Measurements from ENCODE around the gene CDO1.

Gene CDO1

DNA sequence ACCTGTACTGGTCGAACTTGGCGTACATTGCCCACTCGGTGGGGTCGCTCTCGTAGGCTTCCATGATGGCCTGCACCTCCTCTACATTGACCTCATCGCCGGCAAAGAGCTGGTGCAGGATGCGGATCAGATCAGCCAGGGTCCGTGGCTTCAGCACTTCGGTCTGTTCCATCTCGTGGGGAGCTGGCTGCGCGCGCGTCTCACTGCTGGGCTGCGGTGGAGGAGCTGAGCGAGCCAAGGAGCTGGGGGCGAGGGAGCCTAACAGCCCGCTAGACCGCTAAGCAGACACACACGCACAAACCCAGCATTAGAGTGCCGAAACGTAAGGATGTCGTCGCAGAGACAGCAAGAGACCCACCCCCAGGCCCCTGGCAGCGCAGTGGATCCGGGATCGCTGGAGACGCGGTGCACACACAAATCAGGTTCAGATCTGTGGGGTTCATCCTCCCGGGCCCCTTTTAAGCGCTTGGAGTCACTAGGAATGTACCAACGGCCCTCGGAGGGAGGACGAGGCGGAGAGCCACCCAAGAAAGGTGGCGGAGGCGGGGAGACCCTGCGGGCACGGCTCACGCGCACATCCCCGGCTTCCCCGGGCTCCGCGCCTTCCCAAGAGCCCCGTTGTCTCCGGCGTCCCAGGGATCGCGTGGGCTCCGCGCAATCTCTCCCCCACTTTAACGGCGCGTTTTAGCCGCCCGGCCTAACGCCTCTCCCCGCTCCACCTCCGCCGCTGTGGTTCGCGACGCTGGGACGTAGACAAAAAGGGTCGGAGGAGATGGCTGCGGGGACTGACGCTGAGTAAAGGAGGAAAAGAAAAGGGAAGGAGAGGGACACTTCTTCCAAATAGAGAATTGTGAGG lies at the start of gene CDO1:
Gene CDO1 (minus strand): TSS at position 434 of the 856 bp plus-strand sequence. CDS start 262 bp downstream, at position 172.
- peak in 1 of 2 donors; percentile 4 for DNase-seq

DNA sequence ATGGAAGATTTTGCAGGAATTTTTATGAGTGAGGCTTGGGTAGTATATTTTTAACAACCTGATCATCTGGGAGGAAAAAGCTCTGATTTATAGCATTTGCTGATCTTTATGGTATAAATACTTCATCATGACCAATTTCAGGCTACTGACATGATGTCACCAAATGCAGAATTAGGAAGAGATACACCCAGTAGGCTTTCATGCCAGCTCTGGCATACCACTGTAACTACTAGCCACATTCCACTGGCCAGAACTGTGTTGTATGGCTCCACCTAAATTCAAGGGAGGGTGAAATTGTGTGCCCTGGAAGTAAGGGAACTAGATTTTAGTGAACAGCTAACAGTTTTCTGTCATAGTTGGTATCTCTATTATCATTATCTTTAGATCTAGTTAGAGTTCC lies 42.9 kb upstream of the CDO1 start:
- no peak for DNase-seq

DNA sequence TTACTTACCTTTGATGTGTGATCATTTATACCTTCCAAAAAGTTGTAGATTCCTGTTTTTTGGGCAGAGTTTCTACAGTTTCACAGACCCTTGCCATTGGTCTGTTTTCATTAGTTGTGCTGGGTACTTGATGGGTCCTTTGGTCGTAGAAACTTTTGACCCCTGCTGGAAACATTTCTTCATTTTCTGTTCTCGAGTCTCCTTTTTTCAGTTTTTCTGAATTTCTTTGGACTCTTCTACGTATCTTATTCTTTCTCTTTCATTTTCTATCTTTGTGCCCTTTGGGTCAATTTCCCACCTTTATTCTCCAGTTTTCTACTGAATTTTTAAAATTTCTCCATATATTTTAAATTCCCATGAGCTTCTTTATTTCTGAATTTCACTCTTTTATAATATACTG lies 41.9 kb upstream of the CDO1 start:
- no peak for DNase-seq

DNA sequence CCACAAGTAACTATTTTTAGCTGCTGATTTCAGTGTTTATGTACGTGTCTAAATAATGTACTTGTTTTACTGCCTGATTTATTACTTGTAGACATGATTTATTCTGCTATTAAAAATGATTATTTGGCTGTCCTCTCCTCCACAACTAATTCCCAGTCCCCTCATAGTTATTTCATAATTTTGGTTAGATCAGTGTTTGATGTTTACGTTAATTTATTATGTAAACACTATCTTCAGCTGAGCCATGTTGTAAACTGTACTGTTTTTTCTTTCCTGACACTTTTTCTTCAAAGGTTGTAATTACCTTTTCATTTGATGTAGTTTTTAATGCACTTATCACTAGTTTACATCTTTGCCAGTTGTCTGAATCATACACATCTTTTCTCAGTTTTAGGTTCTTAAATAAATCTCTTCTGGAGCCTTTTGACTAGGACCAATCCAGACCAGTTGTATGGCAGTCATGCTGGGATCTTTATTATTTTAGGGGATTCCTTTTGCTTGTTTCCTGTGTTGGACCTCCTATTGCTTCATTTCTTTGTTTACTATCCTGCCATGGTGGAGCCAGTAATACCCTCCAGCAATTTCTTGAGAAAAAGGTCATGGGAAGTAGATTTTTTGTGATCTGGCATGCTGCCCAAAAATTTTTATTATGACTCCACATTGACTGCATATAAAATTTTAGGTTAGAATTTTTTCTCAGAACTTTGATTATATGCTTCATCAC lies 41.3 kb upstream of the CDO1 start:
- DNase-seq = no peak

DNA sequence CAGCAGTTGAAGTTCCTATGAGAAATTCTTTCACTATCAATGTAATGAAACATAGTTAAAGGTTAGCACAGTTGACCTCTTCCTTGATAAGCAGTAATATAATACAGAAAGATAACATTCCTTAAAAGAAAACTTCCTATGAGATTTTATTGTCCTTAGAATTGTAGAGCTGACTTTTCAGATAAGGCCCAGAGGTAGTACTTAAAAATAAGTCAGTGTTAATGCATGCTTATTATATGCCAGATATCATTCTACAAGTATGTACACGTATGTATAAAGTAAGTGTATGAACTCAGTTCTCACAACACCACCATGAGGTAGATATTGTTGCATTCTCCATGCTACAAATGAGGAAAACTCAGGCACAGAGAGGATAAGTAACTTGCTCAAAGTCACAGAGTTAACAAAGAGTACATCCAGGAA lies 40.6 kb upstream of the CDO1 start:
- no peak for DNase-seq

DNA sequence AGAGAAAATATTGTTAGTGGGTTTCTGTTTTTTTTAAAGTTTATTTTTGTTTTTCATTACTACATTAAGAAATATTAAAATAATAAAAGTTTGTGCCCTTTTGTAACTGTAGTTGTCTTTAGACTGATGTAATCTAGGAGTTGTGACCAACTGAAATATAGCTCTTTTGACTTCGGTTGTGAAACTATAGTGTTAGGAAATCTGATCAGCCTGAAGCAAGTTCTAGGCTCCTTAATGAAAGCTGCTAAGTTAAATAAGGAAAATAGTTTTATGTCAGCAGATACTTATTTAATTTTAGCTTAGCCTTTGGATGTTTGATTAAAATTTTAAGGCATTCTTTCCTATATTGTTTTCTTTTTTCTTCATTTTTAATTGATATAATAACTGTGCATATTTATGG lies 39.5 kb upstream of the CDO1 start:
- DNase-seq = no peak

DNA sequence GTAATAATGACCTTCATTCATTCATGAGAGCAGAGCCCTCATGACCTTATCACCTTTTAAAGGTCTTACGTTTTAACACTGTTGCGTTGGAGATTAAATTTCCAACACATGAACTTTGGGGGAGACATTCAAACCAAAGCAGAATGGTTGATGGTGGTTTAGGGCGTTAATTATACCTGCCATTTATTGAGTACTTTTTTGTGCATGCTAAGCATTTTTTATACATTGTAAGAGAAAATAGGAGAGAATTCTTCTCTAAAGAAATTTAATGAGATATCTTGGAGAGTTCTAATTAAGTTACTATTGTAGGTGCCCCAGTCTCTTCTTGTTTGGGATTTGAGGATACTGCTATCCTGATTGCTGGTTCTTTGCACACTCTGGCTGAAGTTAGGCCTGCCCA lies 37.7 kb upstream of the CDO1 start:
- no peak for DNase-seq

DNA sequence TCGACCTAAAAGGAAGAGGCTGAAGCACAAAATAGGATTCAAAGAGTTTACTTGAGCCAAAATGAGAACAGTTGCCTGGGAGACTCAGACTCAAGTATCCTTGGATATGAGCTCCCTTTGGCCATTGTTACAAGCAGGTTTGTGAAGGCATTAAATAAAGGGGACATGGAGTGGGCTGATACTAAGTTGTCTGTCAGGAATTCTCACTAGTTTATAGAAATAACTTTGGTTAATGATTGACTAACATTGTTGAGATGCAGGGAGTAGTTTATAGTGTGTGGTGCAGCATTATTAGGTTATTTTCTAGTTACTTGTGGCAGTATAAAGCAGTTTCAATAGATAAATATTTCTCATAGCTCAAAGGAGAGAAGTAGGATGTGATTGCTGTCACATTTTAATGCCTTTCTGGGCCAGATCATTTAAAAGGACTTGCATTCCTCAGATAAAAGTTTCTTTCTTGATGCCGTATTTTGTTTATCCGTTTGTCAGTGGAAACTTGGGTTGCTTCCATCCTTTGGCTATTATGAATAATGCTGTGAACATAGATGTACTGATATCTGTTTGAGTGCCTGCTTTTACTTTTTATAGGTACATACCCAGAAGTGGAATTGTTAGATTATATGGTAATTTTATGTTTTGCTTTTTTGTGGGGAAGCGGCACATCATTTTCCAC lies 34.4 kb upstream of the CDO1 start:
- no peak for DNase-seq

DNA sequence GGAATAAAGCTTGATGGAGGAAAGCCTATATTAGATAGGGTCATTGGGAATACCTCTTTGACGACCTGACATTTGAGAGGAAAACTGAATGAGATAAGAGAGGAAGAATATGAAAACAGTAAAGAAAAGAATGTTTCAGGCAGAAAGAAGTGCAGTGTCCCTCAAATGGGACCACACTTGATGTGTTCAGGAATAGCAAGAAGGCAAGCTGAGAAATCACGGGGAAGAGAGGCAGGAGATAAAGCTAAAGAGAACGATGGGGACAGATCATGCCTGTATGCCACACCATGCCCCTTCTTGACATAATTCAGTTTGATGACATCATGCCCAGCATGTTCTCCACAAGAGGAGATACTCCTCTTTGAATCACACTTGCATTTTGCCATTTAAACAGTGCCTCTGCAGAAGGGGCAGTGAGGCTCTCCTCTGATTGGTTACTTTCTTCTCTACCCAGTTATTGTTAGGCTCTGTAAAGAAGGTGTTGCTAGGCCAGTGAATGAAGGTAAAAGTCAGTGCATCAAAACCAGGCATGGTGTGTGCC lies 32.9 kb upstream of the CDO1 start:
- no peak for DNase-seq

DNA sequence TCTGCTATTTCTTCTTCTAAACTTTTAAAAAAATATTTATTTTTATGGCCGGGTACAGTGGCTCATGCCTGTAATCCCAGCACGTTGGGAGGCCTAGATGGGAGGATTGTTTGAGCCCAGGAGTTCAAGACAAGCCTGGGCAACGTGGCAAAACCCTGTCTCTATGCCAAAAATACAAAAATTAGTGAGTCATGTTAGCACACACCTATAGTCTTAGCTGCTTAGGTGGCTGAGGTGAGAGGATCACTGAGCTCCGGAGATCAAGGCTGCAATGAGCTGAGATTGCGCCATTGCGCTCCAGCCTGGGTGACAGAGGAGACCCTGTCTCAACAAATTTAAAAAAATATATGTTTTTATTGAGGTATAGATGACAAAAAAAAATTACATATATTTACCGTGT lies 30.8 kb upstream of the CDO1 start:
- no peak for DNase-seq

DNA sequence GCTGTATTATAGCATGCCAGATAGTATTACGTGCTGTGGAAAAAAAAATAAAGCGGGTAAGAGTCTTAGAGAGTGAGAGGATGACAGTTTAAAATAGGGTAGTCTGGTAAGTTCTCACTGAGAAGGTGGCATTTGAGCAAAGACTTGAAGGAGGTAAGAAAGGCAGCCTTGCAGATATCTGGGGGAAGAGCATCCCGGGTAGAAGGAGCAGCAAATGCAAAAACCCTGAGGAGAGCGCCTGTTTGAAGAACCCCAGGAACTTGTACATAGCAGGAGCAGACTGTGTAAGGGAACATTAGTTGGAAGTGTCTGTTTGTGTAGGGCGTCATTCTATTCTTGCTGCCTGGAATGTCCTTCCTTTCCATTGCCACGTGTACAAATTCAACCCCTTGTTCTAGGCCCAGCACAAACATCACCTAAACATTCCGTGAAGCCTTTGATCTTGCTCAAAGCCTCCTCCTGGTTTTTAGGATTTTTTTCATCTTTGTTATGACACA lies 27.9 kb upstream of the CDO1 start:
- no peak for DNase-seq

DNA sequence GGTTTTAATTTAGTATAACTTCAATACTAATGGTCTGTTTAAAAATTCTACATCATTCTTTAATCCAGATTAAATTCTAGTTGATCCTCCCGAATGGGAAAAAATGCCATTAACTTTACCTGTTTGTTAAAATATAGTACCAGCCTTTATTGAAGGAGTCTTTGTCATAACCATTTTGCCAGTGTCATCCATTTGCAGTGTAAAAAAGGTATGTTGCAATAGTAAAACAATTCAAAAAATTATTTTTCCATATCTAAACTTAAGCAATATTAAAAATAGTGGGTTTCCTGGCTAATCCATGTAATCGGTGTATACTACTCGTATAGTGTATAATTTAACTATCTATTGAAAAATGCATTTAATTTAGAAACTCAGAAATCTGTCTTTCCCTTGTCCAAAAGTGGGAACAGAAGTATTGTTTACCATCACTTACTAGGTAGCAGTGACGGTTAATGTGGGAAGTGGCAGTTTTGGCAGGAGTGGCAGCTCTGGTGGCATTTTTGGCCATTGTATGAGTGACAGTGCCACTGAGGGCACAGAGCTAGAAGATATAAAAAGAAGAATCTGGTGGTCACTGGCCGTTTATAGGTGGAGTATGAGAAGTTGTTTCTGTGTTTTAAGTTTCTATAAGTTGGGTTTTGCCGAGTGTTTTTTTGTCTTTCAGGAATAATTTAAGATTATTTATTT lies 27.1 kb upstream of the CDO1 start:
- DNase-seq = no peak

DNA sequence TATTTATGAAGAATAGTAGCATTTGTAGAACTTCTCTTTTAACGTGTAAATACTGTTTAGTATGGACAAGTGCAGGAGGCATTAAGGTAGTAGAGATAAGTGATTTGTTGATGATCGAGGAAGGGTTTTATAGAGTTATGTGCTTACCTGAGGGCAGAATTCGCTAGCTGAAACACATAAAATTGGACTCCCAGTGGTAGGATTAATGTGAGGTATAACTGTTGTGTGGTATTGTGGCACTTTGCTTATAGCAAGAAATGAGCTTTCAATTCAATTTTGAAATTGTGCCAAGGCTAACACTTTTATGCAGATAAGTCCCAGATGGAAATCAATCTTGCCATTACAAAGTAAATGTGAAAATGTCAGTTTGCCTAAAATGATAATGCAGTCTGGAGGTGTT lies 26.5 kb upstream of the CDO1 start:
- no peak for DNase-seq

DNA sequence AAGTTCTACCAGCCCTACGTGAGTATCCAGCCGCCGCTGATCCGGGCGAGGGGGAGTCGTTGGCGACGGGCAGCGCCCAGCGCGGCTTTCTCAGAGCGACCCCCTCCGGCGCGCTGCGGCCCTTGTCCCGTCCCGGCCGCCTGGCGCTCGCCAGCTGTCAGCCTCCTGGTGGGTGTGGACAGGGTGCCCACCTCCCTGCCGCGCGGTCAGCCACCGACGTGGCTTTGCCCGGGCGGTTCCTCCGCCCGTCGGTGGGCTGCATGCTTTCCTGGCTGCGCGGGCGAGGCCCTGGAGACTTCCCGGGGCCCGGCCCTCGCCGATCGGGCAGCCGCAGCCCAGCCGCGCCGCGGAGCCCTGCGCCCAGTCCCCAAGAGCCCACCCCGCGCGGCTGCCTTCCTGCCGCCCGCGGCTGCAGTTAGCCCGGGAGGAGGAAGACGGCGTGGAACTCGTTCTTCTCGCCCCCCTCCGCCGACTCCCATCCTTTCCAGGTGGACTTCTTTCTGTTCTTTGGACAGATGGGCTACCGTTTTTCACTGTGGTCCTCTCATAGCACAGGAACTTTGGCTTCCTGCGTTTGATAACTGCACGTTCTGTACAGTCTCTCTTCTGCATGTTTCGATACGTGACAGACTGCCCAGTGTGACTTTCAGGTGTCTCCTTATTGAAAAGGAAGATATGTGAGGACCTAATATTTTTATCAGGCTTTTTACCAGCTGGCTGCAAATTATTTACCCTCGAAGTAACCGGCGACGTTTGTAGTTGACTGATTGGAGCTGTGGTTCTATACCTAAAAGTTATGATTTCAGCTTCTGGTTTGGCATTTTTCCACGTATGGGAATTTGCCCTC lies 25.9 kb upstream of the CDO1 start:
- DNase-seq = peak; percentile 12 to 25

DNA sequence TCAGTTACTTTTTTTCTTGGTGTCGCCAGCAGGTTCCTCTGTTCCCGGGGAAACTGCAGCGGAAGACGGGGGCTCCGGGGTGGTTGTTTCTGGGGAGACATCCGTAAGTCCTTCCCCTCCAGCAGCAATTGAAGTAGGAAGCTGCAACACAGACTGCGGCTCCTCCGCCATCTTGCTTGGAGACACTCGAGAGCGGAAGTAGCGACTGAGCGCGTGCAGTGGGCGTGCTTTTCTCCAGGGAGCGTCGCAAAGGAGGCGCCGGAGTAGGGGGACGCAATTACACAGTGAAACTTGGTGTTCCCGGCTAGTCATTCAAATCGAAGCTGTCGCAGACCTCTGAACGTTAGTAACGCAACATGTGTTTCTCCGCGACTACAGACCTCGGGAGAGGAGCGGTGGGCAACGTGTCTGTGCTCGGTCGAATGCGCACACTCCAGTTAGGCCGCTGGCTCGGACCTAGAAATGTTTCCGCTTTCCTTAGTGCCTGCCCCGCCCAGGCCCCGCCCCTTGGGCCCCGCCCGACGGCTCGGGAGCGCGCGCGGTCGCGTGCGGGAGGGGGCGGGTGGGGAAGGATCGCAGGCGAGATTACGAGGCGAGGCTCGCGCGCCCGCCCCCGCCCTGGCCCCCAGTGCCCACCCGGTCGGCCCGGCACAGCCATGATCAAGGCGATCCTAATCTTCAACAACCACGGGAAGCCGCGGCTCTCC lies 25.1 kb upstream of the CDO1 start, which contains the start of the genes AP3S1 and ATG12:
Gene AP3S1 (plus strand): TSS at position 554 of the 707 bp plus-strand sequence. CDS start 103 bp downstream, at position 657.
Gene ATG12 (minus strand): TSS at position 184 of the 707 bp plus-strand sequence. CDS start 13 bp downstream, at position 171.
- peak; percentile 86 to 88 for DNase-seq

DNA sequence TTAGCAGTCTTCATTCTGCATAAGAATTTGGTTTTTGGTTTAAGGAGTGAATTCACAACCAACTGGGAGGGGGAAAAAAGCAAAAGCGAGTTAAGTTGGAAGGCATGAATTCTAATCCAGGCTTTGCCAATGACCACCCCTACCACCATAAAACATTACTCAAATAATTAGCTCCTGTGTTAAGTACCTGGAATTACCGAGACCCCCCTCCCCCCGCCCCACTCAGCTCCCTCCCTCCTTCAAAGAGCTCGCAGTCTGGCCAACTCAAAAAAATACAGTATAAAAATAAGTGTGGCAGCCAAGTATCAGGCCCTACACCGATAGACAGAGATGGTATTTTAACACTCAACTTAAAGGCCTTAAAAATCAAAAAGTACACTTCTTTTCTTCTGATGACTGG lies 24.4 kb upstream of the CDO1 start:
- DNase-seq = no peak

DNA sequence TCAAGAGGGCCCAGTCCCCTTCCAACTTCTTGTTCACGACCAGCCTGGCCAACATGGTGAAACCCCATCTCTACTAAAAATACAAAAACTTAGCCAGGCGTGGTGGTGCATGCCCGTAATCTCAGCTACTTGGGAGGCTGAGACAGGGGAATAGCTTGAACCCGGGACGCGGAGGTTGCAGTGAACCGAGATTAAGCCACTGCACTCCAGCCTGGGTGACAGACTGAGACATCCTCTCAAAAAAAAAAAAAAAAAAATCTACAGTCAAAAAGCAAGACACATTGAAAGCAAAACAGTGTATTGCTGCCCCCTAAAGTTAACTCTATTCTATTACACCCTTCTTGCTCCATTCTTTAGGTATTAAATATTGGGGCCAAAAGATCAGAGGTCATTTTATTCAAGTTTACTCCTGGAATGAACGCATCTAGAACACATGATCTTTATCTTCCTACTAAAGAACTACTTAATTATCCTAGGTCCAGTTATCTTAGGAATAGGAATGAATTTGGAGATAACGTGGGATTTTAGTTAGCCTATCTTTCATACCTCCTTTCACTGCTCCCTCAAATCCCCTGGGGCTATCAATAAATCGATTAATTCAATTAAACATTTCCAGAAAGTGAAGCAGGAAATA lies 22.5 kb upstream of the CDO1 start:
- DNase-seq = peak in 1 of 2 donors; percentile 11

DNA sequence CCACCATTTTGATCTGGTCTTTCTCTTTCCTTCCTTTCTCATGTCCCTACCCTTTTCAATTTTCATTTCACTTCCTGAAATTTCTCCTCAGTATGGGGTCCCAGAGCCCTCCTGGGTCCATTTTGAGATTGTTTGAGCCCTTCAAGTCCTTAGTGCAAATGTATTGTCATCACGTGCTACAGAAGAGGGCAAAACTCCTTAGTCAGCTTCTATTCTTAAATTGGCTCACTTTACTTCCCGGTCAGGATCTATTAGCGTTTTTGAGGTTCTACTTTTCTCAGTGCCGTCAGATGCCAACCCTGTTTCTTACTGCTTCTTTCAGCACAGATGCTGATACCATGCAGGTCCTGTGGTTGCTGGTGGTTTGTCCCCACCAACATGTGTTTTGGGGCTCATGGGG lies 19.0 kb upstream of the CDO1 start:
- DNase-seq = no peak

DNA sequence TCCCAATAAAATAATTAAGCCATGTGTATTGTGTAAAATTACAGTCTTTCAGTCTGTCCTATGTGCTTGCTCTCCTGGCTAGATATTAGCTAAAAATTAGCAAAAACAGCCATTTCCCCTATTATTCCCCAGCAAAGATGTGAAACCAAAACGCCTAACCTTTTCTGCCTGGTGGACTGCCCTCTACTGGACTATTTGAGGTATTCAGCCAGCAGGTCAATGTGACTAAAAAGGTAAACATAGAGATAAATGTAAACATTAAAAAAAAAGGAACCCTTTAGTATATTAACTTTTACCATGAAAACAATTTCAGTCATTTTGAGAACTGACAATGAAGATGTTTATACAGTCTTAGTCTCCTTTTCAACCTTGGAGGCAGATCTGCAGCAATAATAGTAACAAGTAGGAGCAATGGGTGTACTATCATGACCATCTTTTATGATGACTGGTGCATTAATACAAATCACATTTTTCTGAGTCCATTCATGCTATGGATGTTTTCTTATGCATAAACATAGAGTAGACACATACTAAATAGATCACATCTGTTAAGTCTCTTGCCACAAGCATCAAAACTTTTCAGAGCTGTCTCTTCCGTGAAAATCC lies 14.8 kb upstream of the CDO1 start:
- peak in 1 of 2 donors; percentile 20 for DNase-seq

DNA sequence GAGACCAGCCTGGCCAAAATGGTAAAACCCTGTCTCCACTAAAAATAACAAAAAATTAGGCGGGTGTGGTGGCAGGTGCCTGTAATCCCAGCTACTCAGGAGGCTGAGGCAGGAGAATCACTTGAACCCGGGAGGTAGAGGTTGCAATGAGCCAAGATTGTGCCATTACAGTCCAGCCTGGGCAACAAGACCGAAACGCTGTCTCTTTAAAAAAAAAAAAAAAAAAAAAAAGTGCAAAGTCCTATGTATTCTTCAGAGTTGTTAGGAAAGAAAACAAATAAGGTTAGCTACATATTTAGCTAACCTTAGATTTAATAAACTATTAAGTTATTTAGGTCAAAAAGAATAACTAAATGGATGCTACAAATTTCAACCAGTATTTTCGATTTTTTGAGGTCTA lies 13.5 kb upstream of the CDO1 start:
- DNase-seq = no peak
